ENCODE results near the gene ITGA1.

- no peak for TF ChIP-seq CTCF (IDR thresholded peaks at IDR 0.05)
- no peak for TF ChIP-seq POLR2A (IDR thresholded peaks at IDR 0.05)
Measured at GRCh38 chr5:52869391-52869790, 81.7 kb downstream of the ITGA1 start.
